Small intestine (tissue), 7 donors: ENCODE measurements around the gene HAUS1. TPM values are rescaled to one million over a fixed set of nuclear protein-coding genes. Genes with fewer than 3 reads are reported as not detected.
A peak's percentile ranks its signal among the peaks of the same experiment; 100 is the strongest.
"Not testable (repeated sequence)": the region's sequence is repeated elsewhere in the genome, so short reads cannot be mapped to it uniquely, and the experiment has no call there.

Source experiments
- DNase-seq, 2 donors: peaks; one replicate each; pipeline versions ENCODE4 v3.0.0 to v3.0.0-alpha.2; 2013
- FAIRE-seq: peaks from 2 replicates; lab custom pipeline; 2012; peaks lifted over from hg19 to GRCh38; lab: Jason Lieb, UNC
- H3K27ac ChIP-seq, 3 donors: one replicate each; pipeline ENCODE4 v1.5.1; 2013; ENCODE audit warnings: low read length in 2 of 3, mild to moderate bottlenecking in 2 of 3, control low read depth in 1 of 3, inconsistent platforms in 1 of 3, low read depth in 1 of 3, moderate library complexity in 1 of 3
- H3K27me3 ChIP-seq, 3 donors: one replicate each; pipeline ENCODE4 v1.6.1; 2013; ENCODE audit warnings: low read length in 3 of 3, inconsistent platforms in 1 of 3; ENCODE audit not compliant: control insufficient read depth in 3 of 3, insufficient read depth in 3 of 3
- H3K36me3 ChIP-seq, 3 donors: one replicate each; pipeline ENCODE4 v1.6.1; 2013; ENCODE audit warnings: low read length in 3 of 3, inconsistent platforms in 1 of 3, low read depth in 1 of 3, mild to moderate bottlenecking in 1 of 3, moderate library complexity in 1 of 3; ENCODE audit not compliant: control insufficient read depth in 3 of 3, insufficient read depth in 2 of 3
- H3K4me1 ChIP-seq, 3 donors: one replicate each; pipeline ENCODE4 v1.6.1; 2013; ENCODE audit warnings: low read length in 2 of 3, inconsistent platforms in 1 of 3, low read depth in 1 of 3, mild to moderate bottlenecking in 1 of 3, moderate library complexity in 1 of 3; ENCODE audit not compliant: control insufficient read depth in 3 of 3, insufficient read depth in 2 of 3
- H3K4me3 ChIP-seq, 3 donors: one replicate each; pipeline ENCODE4 v1.5.1; 2013; ENCODE audit warnings: low read length in 3 of 3, control low read depth in 1 of 3, inconsistent platforms in 1 of 3, low read depth in 1 of 3, mild to moderate bottlenecking in 1 of 3, moderate library complexity in 1 of 3
- H3K9me3 ChIP-seq, 2 donors: one replicate each; pipeline ENCODE4 v1.6.1; 2013; ENCODE audit warnings: low read depth in 1 of 2, low read length in 1 of 2; ENCODE audit not compliant: control insufficient read depth in 2 of 2, insufficient read depth in 1 of 2
- WGBS, 3 donors: extraction: QIAGEN DNeasy Blood & Tissue Kit; methylation state at CpG; one replicate each; pipeline ENCODE4 v1.1.7; 2013; 5-methylcytosine and 5-hydroxymethylcytosine counted together
- polyA plus RNA-seq, 4 donors: library from polyadenylated mRNA; stranded (reverse) in 3 of 4; unstranded in 1 of 4; fragments of 200-250 nt in 3 of 4; fragments of 120-200 nt in 1 of 4; gene quantifications; one replicate each; pipeline versions ENCODE4 v1.2.1 to v1.2.3, GENCODE V29; 2013
- donor health status: healthy with polysubstance abuse.
- donor health status: control.
- donor health status: control.
- donor health status: Bipolar disorder and iron deficiency.
- donor health status: healthy.

The HAUS1 gene
- polyA plus RNA-seq, 4 donors = 15.7 to 32.7 (median 24.2) TPM

DNA sequence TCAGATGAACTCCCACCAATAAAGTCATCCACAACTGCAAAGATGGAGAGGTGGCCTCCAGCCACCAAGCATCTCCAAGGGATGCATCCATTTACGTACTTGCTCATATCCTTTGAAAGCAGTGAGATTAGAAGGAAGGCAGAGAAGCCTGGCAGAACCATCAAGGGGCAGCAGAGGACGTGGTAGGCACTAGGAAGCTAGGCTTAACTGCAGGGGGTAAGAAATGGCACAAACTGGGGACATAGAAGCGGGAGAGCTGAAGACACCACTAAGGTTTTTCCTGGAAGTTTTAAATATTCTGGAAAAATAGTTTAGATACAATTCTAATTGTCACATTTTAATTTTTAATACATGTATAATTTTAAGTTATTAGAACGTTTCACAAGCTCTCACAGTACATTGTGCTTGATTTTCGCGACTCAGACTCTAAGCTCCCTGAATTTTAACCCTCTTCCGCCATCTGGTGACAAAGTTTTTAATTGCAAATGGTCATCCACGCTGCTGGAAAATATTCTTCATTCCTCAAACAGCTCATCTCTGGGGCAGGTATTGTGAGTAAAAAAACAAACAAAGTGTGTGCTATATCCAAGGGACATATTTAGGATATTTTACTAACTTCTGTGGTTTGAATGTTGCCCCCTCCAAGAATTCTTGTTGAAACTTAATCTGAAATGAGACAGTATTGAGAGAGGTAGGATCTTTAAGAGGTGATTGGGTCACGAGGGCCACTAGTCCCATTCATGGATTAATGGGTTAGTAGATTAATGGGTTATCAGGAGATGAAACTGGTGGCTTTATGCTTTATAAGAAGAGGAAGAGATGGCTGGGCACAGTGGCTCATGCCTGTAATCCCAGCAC, 30.5 kb upstream of the HAUS1 start:
- Histone ChIP-seq H3K4me1 (peaks cover 0 to 9% (median 0%) of the 10 kb centered on the region in 3 donors), H3K27me3 (no peaks in the 10 kb centered on the region), H3K36me3 (peaks cover 0 to 14% (median 0%) of the 10 kb centered on the region in 3 donors), H3K9me3 (no peaks in the 10 kb centered on the region), H3K4me3 (no peak overlapping the region), H3K27ac (no peak overlapping the region)
- FAIRE-seq = peak; percentile 55
- DNase-seq = peak; percentile 79 to 81
- 26 to 31% (median 30%) methylated on average over 9 of the region's 9 CpGs for WGBS, 3 donors

DNA sequence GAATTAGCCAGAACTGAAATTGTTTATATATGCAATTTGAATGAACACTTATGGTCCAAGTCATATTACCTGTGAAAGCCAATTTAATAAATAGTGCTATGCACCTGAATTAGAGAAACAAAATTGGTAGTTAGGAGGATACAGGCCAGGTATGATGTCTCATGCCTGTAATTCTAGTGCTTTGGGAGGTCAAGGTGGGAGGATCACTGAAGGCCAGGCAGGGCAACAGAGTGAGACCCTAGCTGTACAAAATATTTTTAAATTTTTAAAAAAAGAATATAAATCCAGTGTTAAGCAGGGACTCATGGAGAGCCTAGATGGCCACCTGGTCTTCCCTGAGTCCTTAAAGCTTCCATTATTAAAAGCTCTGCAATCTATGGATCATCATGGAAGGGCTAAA, 24.8 kb upstream of the HAUS1 start:
- Histone ChIP-seq H3K36me3 (peaks cover 6 to 41% (median 17%) of the 10 kb centered on the region in 3 donors), H3K27ac (no peak overlapping the region), H3K27me3 (no peaks in the 10 kb centered on the region), H3K4me3 (no peak overlapping the region), H3K9me3 (no peaks in the 10 kb centered on the region), H3K4me1 (peaks cover 0 to 10% (median 2%) of the 10 kb centered on the region in 3 donors)
- FAIRE-seq = no peak
- no peak for DNase-seq

DNA sequence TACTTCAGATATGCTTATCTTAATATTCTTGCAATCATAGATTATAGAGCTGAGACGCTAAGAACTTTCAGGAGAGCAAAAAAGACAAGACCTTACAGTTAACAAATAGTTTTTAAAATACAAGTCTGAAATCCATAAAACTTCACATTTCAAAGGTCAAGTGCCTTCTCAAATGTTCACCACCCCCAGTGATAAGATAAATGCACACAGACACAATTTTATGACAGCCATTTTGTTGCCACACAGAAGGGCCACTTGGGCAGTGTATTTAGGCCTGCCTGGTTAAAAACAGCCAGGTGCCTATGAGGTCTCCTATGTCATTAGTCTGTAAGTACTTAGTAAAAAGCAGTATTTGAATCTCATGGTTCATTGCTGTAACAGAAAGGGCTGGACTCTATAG, 24.0 kb upstream of the HAUS1 start:
- DNase-seq (peak; percentile 34 to 71), FAIRE-seq (no peak)
- Histone ChIP-seq H3K4me3 (no peak overlapping the region), H3K27ac (peak overlapping the region in 1 of 3 donors; percentile 44), H3K27me3 (no peaks in the 10 kb centered on the region), H3K4me1 (peaks cover 0 to 10% (median 2%) of the 10 kb centered on the region in 3 donors), H3K9me3 (no peaks in the 10 kb centered on the region), H3K36me3 (peaks cover 12 to 43% (median 19%) of the 10 kb centered on the region in 3 donors)
- 16 to 65% (median 38%) methylated on average over 1 of the region's 1 CpG for WGBS, 3 donors

DNA sequence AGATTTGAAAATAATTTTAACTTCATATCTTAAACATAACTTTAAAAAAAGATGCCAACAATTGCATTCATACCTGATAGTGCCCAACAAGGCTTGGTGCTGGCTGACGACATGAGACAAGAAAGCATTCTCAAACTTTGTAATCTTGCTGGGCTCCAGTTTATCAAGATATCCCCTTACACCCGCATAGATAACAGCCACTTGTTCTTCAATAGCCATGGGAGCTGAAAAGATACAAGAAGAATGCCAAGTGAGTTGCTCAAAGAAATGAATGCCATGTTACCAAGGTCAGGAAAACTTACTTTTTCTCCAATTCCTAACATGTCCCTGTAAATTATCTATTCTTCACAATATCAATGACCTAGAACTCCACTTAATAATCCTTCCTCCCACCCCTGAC, 19.8 kb upstream of the HAUS1 start:
- Histone ChIP-seq H3K9me3 (peaks cover 0 to 6% of the 10 kb centered on the region in 2 donors), H3K36me3 (peaks cover 30 to 63% (median 32%) of the 10 kb centered on the region in 3 donors), H3K4me3 (no peak overlapping the region), H3K27ac (no peak overlapping the region), H3K4me1 (peaks cover 0 to 8% (median 2%) of the 10 kb centered on the region in 3 donors), H3K27me3 (no peaks in the 10 kb centered on the region)
- 60 to 76% (median 70%) methylated on average over 2 of the region's 2 CpGs for WGBS, 3 donors
- DNase-seq (no peak), FAIRE-seq (no peak)

DNA sequence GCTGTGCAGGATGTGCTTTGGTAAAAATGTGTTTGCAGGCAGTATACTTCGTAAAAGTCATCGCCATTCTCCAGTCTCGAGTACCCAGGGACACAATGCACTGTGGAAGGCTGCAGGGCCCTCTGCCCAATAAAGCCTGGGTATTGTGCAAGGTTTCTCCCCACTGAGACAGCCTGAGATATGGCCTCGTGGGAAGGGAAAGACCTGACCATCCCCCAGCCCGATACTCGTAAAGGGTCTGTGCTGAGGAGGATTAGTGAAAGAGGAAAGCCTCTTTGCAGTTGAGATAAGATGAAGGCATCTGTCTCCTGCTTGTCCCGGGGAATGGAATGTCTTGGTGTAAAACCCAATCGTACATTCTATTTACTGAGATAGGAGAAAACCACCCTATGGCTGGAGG, 15.7 kb upstream of the HAUS1 start:
- peak overlapping the region in 1 of 3 donors; percentile 15 for H3K27ac ChIP-seq
- H3K27me3 ChIP-seq, H3K4me3 ChIP-seq, FAIRE-seq, H3K4me1 ChIP-seq: not testable (repeated sequence)
- 85 to 86% (median 86%) methylated on average over 8 of the region's 8 CpGs for WGBS, 3 donors
- peaks cover 0 to 11% of the 10 kb centered on the region in 2 donors for H3K9me3 ChIP-seq
- H3K36me3 ChIP-seq = peaks cover 32 to 59% (median 39%) of the 10 kb centered on the region in 3 donors
- DNase-seq = peak in 1 of 2 donors; percentile 60

DNA sequence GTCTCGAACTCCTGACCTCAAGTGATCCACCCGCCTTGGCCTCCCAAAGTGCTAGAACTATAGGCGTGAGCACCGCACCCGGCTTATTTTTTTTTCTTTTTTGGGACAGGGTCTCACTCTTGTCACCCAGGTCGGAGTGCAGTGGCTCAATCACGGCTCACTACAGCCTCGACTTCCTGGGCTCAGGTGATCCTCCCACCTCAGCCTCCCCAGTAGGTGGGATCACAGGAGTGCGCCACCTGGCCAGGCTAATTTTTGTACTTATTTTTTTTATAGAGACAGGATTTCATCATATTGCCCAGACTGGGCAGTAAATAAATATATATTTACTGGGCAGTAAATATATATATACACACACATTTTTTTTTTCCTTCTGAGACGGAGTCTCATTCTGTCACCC, 8.7 kb upstream of the HAUS1 start:
- Histone ChIP-seq H3K36me3 (peaks cover 5 to 37% (median 8%) of the 10 kb centered on the region in 3 donors), H3K4me1 (peaks cover 0 to 6% (median 6%) of the 10 kb centered on the region in 3 donors), H3K9me3 (no peaks in the 10 kb centered on the region), H3K4me3 (no peak overlapping the region), H3K27ac (no peak overlapping the region), H3K27me3 (no peaks in the 10 kb centered on the region)
- FAIRE-seq (no peak), DNase-seq (no peak)
- 92 to 95% (median 94%) methylated on average over 10 of the region's 10 CpGs for WGBS, 3 donors

DNA sequence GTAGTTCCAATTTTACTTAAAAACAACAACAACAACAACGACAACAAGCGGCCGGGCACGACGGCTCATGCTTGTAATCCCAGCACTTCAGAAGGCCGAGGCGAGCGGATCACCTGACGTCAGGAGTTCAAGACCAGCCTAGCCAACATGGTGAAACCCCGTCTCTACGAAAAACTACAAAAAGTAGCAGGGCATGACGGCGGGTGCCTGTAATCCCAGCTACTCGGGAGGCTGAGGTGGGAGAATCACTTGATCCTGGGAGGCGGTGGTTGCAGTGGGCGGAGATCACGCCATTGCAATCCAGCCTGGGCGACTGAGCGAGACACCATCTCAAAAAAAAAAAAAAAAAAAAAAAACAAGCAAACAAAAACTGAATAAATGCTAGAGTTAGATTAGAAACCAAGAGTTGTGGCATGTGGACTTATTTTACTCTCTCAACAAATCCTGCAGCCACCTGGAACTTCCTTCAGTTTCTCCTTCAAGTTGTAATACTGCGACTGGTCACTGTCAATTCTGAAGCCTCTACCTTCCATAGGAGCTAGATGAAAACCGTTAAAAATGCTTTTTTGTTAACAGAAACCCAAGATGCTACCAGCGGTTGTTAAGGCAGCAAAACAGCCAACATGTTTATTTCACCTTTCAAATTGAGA, 7.4 kb upstream of the HAUS1 start:
- H3K27ac ChIP-seq = peak overlapping the region; percentile 86 to 98 (median 95)
- peak overlapping the region; percentile 91 to 96 (median 93) for H3K4me3 ChIP-seq
- 9 to 32% (median 9%) methylated on average over 22 of the region's 22 CpGs for WGBS, 3 donors
- H3K36me3 ChIP-seq = peaks cover 0 to 34% (median 2%) of the 10 kb centered on the region in 3 donors
- no peaks in the 10 kb centered on the region for H3K27me3 ChIP-seq
- H3K9me3 ChIP-seq = no peaks in the 10 kb centered on the region
- peak; percentile 29 to 36 for DNase-seq
- FAIRE-seq = no peak
- peaks cover 0 to 6% (median 6%) of the 10 kb centered on the region in 3 donors for H3K4me1 ChIP-seq

DNA sequence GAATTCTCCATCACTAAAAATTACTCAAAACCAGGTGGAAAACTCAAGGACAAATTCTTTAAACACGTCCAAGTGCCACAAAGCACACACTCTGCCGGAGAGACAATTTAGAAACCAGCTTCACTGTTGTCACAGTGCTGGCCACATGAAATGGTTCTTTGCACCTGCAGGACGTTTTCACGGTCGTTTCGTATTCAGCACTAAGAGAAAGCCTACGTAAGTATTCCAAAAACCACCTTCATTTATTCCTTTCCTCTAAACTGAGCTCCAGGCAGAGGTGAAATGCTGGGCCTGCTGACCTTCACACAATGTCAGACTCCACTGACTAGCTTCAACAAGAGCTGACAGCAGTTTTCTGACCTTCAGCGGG, 6.8 kb upstream of the HAUS1 start:
- Histone ChIP-seq H3K4me3 (peak overlapping the region; percentile 91 to 96 (median 93)), H3K27me3 (no peaks in the 10 kb centered on the region), H3K36me3 (peaks cover 0 to 29% (median 0%) of the 10 kb centered on the region in 3 donors), H3K27ac (peak overlapping the region; percentile 86 to 98 (median 95)), H3K4me1 (peaks cover 0 to 6% (median 6%) of the 10 kb centered on the region in 3 donors), H3K9me3 (no peaks in the 10 kb centered on the region)
- 0% methylated on average over 8 of the region's 8 CpGs for WGBS, 3 donors
- DNase-seq (peak in 1 of 2 donors; percentile 46), FAIRE-seq (no peak)
